SK-N-SH treated with all-trans-retinoic acid at 6 μM for 48 hours (cell line): ENCODE results near the gene AAMDC.

Source experiments
- ATAC-seq: fragments of 200-7000 bp; cut with Tn5 transposase; 3 replicates; pipeline ENCODE4 v1.9.1; 2020; ENCODE audit warnings: mild to moderate bottlenecking, moderate library complexity
- ARNTL ChIP-seq: fragments of 450-650 bp; formaldehyde crosslinking; IDR thresholded peaks from 2 replicates; pipeline ENCODE4 v1.5.0; 2020; ENCODE audit warnings: low read depth, mild to moderate bottlenecking, moderate library complexity, borderline replicate concordance
- BACH2 ChIP-seq: fragments of 250-450 bp; sonication (Bioruptor Pico); IDR thresholded peaks from 2 replicates; pipeline ENCODE4 v1.9.0; 2021; ENCODE audit warnings: mild to moderate bottlenecking, borderline replicate concordance
- CREB5 ChIP-seq: fragments of 250-450 bp; sonication (Bioruptor Pico); IDR thresholded peaks from 2 replicates; pipeline ENCODE4 v1.5.1; 2020; ENCODE audit warnings: low read depth, mild to moderate bottlenecking, moderate library complexity
- CSDC2 ChIP-seq: fragments of 250-450 bp; sonication (Bioruptor Pico); IDR thresholded peaks from 2 replicates; pipeline ENCODE4 v1.5.0; 2020; ENCODE audit warnings: mild to moderate bottlenecking, moderate library complexity
- CSRNP3 ChIP-seq: fragments of 250-450 bp; sonication (Bioruptor Pico); IDR thresholded peaks from 2 replicates; pipeline ENCODE4 v1.5.1; 2021; ENCODE audit warnings: mild to moderate bottlenecking, moderate library complexity
- ESRRG ChIP-seq: fragments of 250-450 bp; sonication (Bioruptor Pico); IDR thresholded peaks from 2 replicates; pipeline ENCODE4 v1.6.1; 2021; ENCODE audit warnings: mild to moderate bottlenecking
- OSR1 ChIP-seq: fragments of 250-450 bp; sonication (Bioruptor Pico); IDR thresholded peaks from 2 replicates; pipeline ENCODE4 v1.8.0; 2022; ENCODE audit warnings: moderate library complexity, mild to moderate bottlenecking, inconsistent platforms
- PATZ1 ChIP-seq: fragments of 250-450 bp; sonication (Bioruptor Pico); IDR thresholded peaks from 2 replicates; pipeline ENCODE4 v1.8.0; 2020; ENCODE audit warnings: mild to moderate bottlenecking, moderate library complexity, borderline replicate concordance
- POU6F1 ChIP-seq: fragments of 250-450 bp; sonication (Bioruptor Pico); IDR thresholded peaks from 2 replicates; pipeline ENCODE4 v1.8.0; 2021; ENCODE audit warnings: low read depth, mild to moderate bottlenecking, moderate library complexity, borderline replicate concordance
- PPARA ChIP-seq: fragments of 250-450 bp; sonication (Bioruptor Pico); IDR thresholded peaks from 2 replicates; pipeline ENCODE4 v1.5.0; 2020; ENCODE audit warnings: mild to moderate bottlenecking, borderline replicate concordance
- RARB ChIP-seq: fragments of 250-450 bp; sonication (Bioruptor Pico); IDR thresholded peaks from 2 replicates; pipeline ENCODE4 v1.8.0; 2021; ENCODE audit warnings: mild to moderate bottlenecking, moderate library complexity
- SNAI2 ChIP-seq: fragments of 250-450 bp; sonication (Bioruptor Pico); IDR thresholded peaks from 2 replicates; pipeline ENCODE4 v1.5.0; 2020; ENCODE audit warnings: mild to moderate bottlenecking, moderate library complexity
- TCF4 ChIP-seq: fragments of 250-450 bp; sonication (Bioruptor Pico); IDR thresholded peaks from 2 replicates; pipeline ENCODE4 v1.8.0; 2021; ENCODE audit warnings: mild to moderate bottlenecking, moderate library complexity, borderline replicate concordance
- TSHZ2 ChIP-seq: fragments of 250-450 bp; sonication (Bioruptor Pico); IDR thresholded peaks from 2 replicates; pipeline ENCODE4 v1.5.0; 2020; ENCODE audit warnings: mild to moderate bottlenecking, moderate library complexity
- ZC3H10 ChIP-seq: fragments of 250-450 bp; sonication (Bioruptor Pico); IDR thresholded peaks from 2 replicates; pipeline ENCODE4 v1.5.1; 2021; ENCODE audit warnings: mild to moderate bottlenecking, moderate library complexity
- ZFP30 ChIP-seq: fragments of 450-650 bp; formaldehyde crosslinking; IDR thresholded peaks from 2 replicates; pipeline ENCODE4 v1.5.0; 2022; ENCODE audit warnings: mild to moderate bottlenecking, moderate library complexity
- ZNF70 ChIP-seq: fragments of 450-650 bp; formaldehyde crosslinking; IDR thresholded peaks from 2 replicates; pipeline ENCODE4 v1.5.0; 2020; ENCODE audit warnings: mild to moderate bottlenecking, moderate library complexity
- ZNF8 ChIP-seq: fragments of 450-650 bp; formaldehyde crosslinking; IDR thresholded peaks from 2 replicates; pipeline ENCODE4 v1.5.0; 2020; ENCODE audit warnings: mild to moderate bottlenecking, moderate library complexity

AAMDC gene

GRCh38 chr11:77799338-77799737, 21.6 kb upstream of the AAMDC start:
- no peak for TF ChIP-seq RARB
- TF ChIP-seq ZFP30 (CRISPR knock-in tag) = no peak
- TF ChIP-seq PATZ1 = no peak
- TF ChIP-seq SNAI2 (CRISPR knock-in tag) = no peak
- no peak for ATAC-seq

- TF ChIP-seq ESRRG (CRISPR knock-in tag) (no peak), RARB (no peak), OSR1 (CRISPR knock-in tag) (no peak), SNAI2 (CRISPR knock-in tag) (no peak), TSHZ2 (no peak), ARNTL (CRISPR knock-in tag) (no peak), PPARA (CRISPR knock-in tag) (no peak), ZC3H10 (CRISPR knock-in tag) (no peak), CREB5 (CRISPR knock-in tag) (no peak), ZNF70 (no peak), CSRNP3 (CRISPR knock-in tag) (no peak), TCF4 (CRISPR knock-in tag) (no peak), ZNF8 (no peak), POU6F1 (CRISPR knock-in tag) (no peak)
- TF ChIP-seq, all 23 proteins: peak for 0
- no peak for ATAC-seq
Measured at GRCh38 chr11:77800449-77800848, 20.5 kb upstream of the AAMDC start.

GRCh38 chr11:77801477-77801876, 19.5 kb upstream of the AAMDC start:
- ATAC-seq = no peak
- TF ChIP-seq BACH2 (CRISPR knock-in tag) (no peak), CSDC2 (CRISPR knock-in tag) (no peak)

GRCh38 chr11:77806415-77806814, 14.5 kb upstream of the AAMDC start:
- ATAC-seq = no peak
- TF ChIP-seq PPARA (CRISPR knock-in tag) = no peak
- TF ChIP-seq CREB5 (CRISPR knock-in tag) = no peak
- TF ChIP-seq TCF4 (CRISPR knock-in tag) = no peak
- no peak for TF ChIP-seq ZC3H10 (CRISPR knock-in tag)
